Endothelial cell of umbilical vein (primary cell): Measurements from ENCODE around the gene MCCC1. TPM values are rescaled to one million over a fixed set of nuclear protein-coding genes. Genes with fewer than 3 reads are reported as not detected.

Source experiments
- BruUV-seq: library from RNA; stranded (reverse); fragments of 400-500 nt; replicated peaks from 2 replicates; lab custom pipeline; 2021; lab: Mats Ljungman, UMichigan
- CTCF ChIA-PET: fragments of 300-600, 350-600 bp; sonication (Branson Sonifier 250); formaldehyde crosslinking; loops from one replicate; lab custom pipeline; 2021; ENCODE audit warnings: antibody characterized with exemption, inconsistent platforms; lab: Charles Lee
- POLR2A ChIA-PET: fragments of 300-600, 350-600 bp; sonication (Branson Sonifier 250); formaldehyde crosslinking; loops from one replicate; lab custom pipeline; 2021; ENCODE audit warnings: antibody characterized with exemption, inconsistent platforms; lab: Charles Lee
- DNase-seq: peaks from one replicate; pipeline ENCODE4 v3.0.0-alpha.2; 2011; ENCODE audit warnings: low read depth, low spot score
- FAIRE-seq: peaks from 2 replicates; lab custom pipeline; 2011; peaks lifted over from hg19 to GRCh38; lab: Jason Lieb, UNC
- H2AFZ ChIP-seq: 2 replicates; pipeline ENCODE4 v1.6.0; 2012; ENCODE audit warnings: low read depth, low read length, control low read depth, inconsistent platforms
- H3K27ac ChIP-seq: 2 replicates; pipeline ENCODE4 v1.5.1; 2011; ENCODE audit warnings: low read depth, mild to moderate bottlenecking, control low read depth, low read length, moderate library complexity; ENCODE audit not compliant: insufficient read depth
- H3K27me3 ChIP-seq, 2 experiments: 2 replicates each; pipeline versions ENCODE4 v1.6.0 to v1.6.1; 2011; ENCODE audit warnings: low read length in 2 of 2, mixed read lengths in 1 of 2; ENCODE audit not compliant: control insufficient read depth in 2 of 2, insufficient read depth in 2 of 2
- H3K36me3 ChIP-seq, 2 experiments: 2 replicates in 1 of 2; 3 replicates in 1 of 2; pipeline ENCODE4 v1.5.1; 2011; ENCODE audit warnings: low read length in 2 of 2, mild to moderate bottlenecking in 1 of 2, moderate library complexity in 1 of 2; ENCODE audit not compliant: control insufficient read depth in 2 of 2, insufficient read depth in 2 of 2; ENCODE audit errors: extremely low read depth in 1 of 2
- H3K4me1 ChIP-seq: 3 replicates; pipeline ENCODE4 v1.5.1; 2011; ENCODE audit warnings: mild to moderate bottlenecking, low read length; ENCODE audit not compliant: control insufficient read depth, insufficient read depth; ENCODE audit errors: extremely low read depth
- H3K4me2 ChIP-seq: 2 replicates; pipeline ENCODE4 v1.6.1; 2011; ENCODE audit warnings: low read length, control low read depth, mixed read lengths; ENCODE audit not compliant: insufficient read depth
- H3K4me3 ChIP-seq, 3 experiments: fragments of 200-600 bp in 1 of 3; sonication (generic), shearing (Covaris generic) in 1 of 3; replicated peaks in 1 of 3; 2 replicates each; pipeline ENCODE4 v1.5.1; 2011 to 2016; ENCODE audit warnings: control low read depth in 3 of 3, low read length in 3 of 3, mild to moderate bottlenecking in 2 of 3, inconsistent platforms in 1 of 3, low read depth in 1 of 3, moderate library complexity in 1 of 3; ENCODE audit not compliant: insufficient read depth in 1 of 3
- H3K79me2 ChIP-seq: 2 replicates; pipeline ENCODE4 v1.6.0; 2012; ENCODE audit warnings: low read length, inconsistent platforms; ENCODE audit not compliant: control insufficient read depth, insufficient read depth
- H3K9ac ChIP-seq: replicated peaks from 2 replicates; pipeline ENCODE3; 2011; ENCODE audit warnings: low read length, control low read depth; ENCODE audit not compliant: insufficient read depth; ENCODE audit errors: extremely low read depth
- H3K9me1 ChIP-seq: replicated peaks from 3 replicates; pipeline ENCODE4 v1.6.0; 2011; ENCODE audit warnings: mild to moderate bottlenecking, low read length; ENCODE audit not compliant: control insufficient read depth, insufficient read depth; ENCODE audit errors: extremely low read depth
- H3K9me3 ChIP-seq: replicated peaks from 2 replicates; pipeline ENCODE4 v1.5.1; 2012; ENCODE audit warnings: low read length, inconsistent platforms; ENCODE audit not compliant: control insufficient read depth, insufficient read depth
- H4K20me1 ChIP-seq: replicated peaks from 2 replicates; pipeline ENCODE3; 2011; ENCODE audit warnings: mild to moderate bottlenecking, low read length; ENCODE audit not compliant: control insufficient read depth, insufficient read depth; ENCODE audit errors: extremely low read depth
- EZH2 ChIP-seq: IDR thresholded peaks from 2 replicates; pipeline ENCODE4 v1.6.1; 2012; ENCODE audit warnings: borderline replicate concordance, low read depth, mild to moderate bottlenecking, moderate library complexity, low read length, inconsistent platforms; ENCODE audit not compliant: severe bottlenecking
- FOS ChIP-seq: IDR thresholded peaks from 2 replicates; pipeline ENCODE4 v1.6.1; 2011; ENCODE audit warnings: mild to moderate bottlenecking, low read length, moderate library complexity, borderline replicate concordance; ENCODE audit not compliant: insufficient read depth
- GATA2 ChIP-seq: IDR thresholded peaks from 2 replicates; pipeline ENCODE4 v1.7.0; 2011; ENCODE audit warnings: low read depth, mild to moderate bottlenecking, moderate library complexity, mixed read lengths, low read length; ENCODE audit not compliant: insufficient read length, insufficient read depth
- JUN ChIP-seq: IDR thresholded peaks from 2 replicates; pipeline ENCODE4 v1.6.1; 2011; ENCODE audit warnings: borderline replicate concordance, low read depth; ENCODE audit not compliant: insufficient read length, insufficient read depth
- MYC ChIP-seq: IDR thresholded peaks from one replicate; pipeline ENCODE4 v1.6.1; 2011; ENCODE audit warnings: mild to moderate bottlenecking, low read depth, low read length
- POLR2A ChIP-seq: IDR thresholded peaks from 2 replicates; pipeline ENCODE4 v1.6.1; 2012; ENCODE audit warnings: low read depth, mild to moderate bottlenecking, control low read depth, low read length
- POLR2AphosphoS5 ChIP-seq: IDR thresholded peaks from 2 replicates; pipeline ENCODE4 v1.6.1; 2012; ENCODE audit warnings: low read depth, mild to moderate bottlenecking, control low read depth, low read length, moderate library complexity; ENCODE audit not compliant: insufficient read depth
- dilution Hi-C: fragments of 300-500 bp; cut with MboI; formaldehyde crosslinking; loops from one replicate; pipeline ENCODE4 v1.15.0; 2019; ENCODE audit warnings: low sequenced_read_pairs; ENCODE audit not compliant: extremely low pct_ligation_motif_present
- intact Hi-C: fragments of 100-400 bp; cut with micrococcal nuclease; formaldehyde crosslinking; loops from one replicate; pipeline ENCODE4 v1.10.0; 2022
- polyA plus RNA-seq, 4 experiments: library from polyadenylated mRNA; depleted of rRNA in 3 of 4; stranded (reverse) in 3 of 4; unstranded in 1 of 4; fragments of >200 nt; gene quantifications; 2 replicates each; pipeline versions ENCODE4 v1.2.1 to v1.2.3, GENCODE V29; 2011 to 2012; ENCODE audit warnings: missing spikeins in 1 of 4
- total RNA-seq: library from RNA; stranded (reverse); gene quantifications from 2 replicates; pipeline ENCODE4 v1.2.3, GENCODE V29; 2021
- TF ChIP-seq, protein P1 (sequence below): IDR thresholded peaks from 2 replicates; pipeline ENCODE4 v1.6.1; 2011; ENCODE audit not compliant: insufficient read depth, insufficient read length
- TF ChIP-seq, protein P2 (sequence below), 2 donors: IDR thresholded peaks; 1 replicate in 1 of 2; 2 replicates in 1 of 2; pipeline ENCODE4 v1.5.1; 2011; ENCODE audit warnings: low read length in 2 of 2, mild to moderate bottlenecking in 2 of 2, moderate library complexity in 2 of 2, control low read depth in 1 of 2, inconsistent platforms in 1 of 2, low read depth in 1 of 2; ENCODE audit not compliant: insufficient read depth in 1 of 2; ENCODE audit errors: extremely low read depth in 1 of 2

MCCC1 gene
- total and polyA plus RNA-seq, 2 donors (not counting 3 experiments of a cell fraction or from before 2014, with no cell fraction given): 9.2 to 19.7 TPM

DNA sequence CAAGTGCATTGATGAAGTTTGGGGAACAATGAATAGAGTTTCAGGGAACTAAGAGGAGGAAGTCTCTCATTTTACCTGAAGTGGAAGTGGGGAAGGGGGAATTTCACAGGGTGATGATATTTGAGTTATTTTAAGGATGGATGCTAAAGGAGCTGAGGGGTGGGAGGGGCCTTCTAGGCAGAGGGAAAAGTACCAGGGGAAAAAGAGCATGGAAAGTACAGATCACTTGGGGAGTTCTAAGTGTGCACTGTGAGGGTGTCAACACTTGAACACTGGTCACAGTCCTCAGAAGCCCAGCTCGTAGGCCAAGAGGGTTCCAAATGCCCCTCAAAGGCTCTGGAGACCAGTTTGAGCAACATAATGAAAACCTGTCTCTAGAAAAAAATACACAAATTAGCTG is 45.1 kb upstream of the MCCC1 start:
- H3K9me1 ChIP-seq: no peaks in the 10 kb centered on the region
- H4K20me1 ChIP-seq: no peaks in the 10 kb centered on the region
- no peaks in the 10 kb centered on the region for H3K9me3 ChIP-seq
- H3K9ac ChIP-seq: no peak overlapping the region
- TF ChIP-seq GATA2 (no peak), FOS (no peak), POLR2AphosphoS5 (no peak), JUN (no peak), POLR2A (no peak), MYC (no peak), EZH2 (no peak)
- TF ChIP-seq, protein P1, sequence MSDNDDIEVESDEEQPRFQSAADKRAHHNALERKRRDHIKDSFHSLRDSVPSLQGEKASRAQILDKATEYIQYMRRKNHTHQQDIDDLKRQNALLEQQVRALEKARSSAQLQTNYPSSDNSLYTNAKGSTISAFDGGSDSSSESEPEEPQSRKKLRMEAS: no peak
- TF ChIP-seq, protein P2, sequence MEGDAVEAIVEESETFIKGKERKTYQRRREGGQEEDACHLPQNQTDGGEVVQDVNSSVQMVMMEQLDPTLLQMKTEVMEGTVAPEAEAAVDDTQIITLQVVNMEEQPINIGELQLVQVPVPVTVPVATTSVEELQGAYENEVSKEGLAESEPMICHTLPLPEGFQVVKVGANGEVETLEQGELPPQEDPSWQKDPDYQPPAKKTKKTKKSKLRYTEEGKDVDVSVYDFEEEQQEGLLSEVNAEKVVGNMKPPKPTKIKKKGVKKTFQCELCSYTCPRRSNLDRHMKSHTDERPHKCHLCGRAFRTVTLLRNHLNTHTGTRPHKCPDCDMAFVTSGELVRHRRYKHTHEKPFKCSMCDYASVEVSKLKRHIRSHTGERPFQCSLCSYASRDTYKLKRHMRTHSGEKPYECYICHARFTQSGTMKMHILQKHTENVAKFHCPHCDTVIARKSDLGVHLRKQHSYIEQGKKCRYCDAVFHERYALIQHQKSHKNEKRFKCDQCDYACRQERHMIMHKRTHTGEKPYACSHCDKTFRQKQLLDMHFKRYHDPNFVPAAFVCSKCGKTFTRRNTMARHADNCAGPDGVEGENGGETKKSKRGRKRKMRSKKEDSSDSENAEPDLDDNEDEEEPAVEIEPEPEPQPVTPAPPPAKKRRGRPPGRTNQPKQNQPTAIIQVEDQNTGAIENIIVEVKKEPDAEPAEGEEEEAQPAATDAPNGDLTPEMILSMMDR (IDR thresholded peaks at IDR 0.05; ENCODE audit: extremely low read depth in 1 of 2, insufficient read depth in 1 of 2, low read depth in 1 of 2, low read length in 2 of 2): no peak
- CTCF ChIA-PET: no interaction called here
- no peak overlapping the region for H3K4me3 ChIP-seq
- no TSS peak for BruUV-seq
- POLR2A ChIA-PET: interaction anchor here (0.5 kb wide), 1 partner anchor 182 kb away, joined by 8 read pairs; no protein-coding TSS in a partner anchor
- FAIRE-seq (no peak), DNase-seq (no peak)
- H3K79me2 ChIP-seq: no peaks in the 10 kb centered on the region
- peaks cover 0 to 6% of the 10 kb centered on the region in 2 experiments for H3K27me3 ChIP-seq
- H2AFZ ChIP-seq: no peak overlapping the region
- dilution Hi-C loops: no loop called here
- H3K4me1 ChIP-seq: no peaks in the 10 kb centered on the region
- no peak overlapping the region for H3K27ac ChIP-seq
- no peaks in the 10 kb centered on the region for H3K36me3 ChIP-seq
- intact Hi-C loops: no loop called here
- no peak overlapping the region for H3K4me2 ChIP-seq
